Measurements from ENCODE around the gene TUBA4A.

TUBA4A gene

GRCh38 chr2:219229305-219230058, 24.2 kb downstream of the TUBA4A start, which contains the start of the genes ANKZF1 and ATG9A:
TSS of gene ANKZF1 (plus strand) at chr2:219229806. CDS start at chr2:219230258, 452 bp downstream.
TSS of gene ATG9A (minus strand) at chr2:219229636. CDS start at chr2:219228024, 1,612 bp downstream.
- no peak for TF ChIP-seq CTCF (IDR thresholded peaks at IDR 0.05; ENCODE audit: low read depth, low read length)
- peaks cover 7% of the 10 kb centered on the region for H3K4me1 ChIP-seq
- peaks cover 31% of the 10 kb centered on the region for H3K36me3 ChIP-seq
- H3K27me3 ChIP-seq = no peaks in the 10 kb centered on the region
- no peaks in the 10 kb centered on the region for H3K9me3 ChIP-seq
- peak within 1 kb of the TSS; percentile 74 for H3K4me3 ChIP-seq (ENCODE audit: low read depth, low read length)
- peak; percentile 99 for DNase-seq

- peaks cover 7% of the 10 kb centered on the region for H3K4me1 ChIP-seq
- peaks cover 33% of the 10 kb centered on the region for H3K36me3 ChIP-seq
- peak overlapping the region; percentile 74 for H3K4me3 ChIP-seq (ENCODE audit: low read depth, low read length)
- no peak for TF ChIP-seq CTCF (IDR thresholded peaks at IDR 0.05; ENCODE audit: low read depth, low read length)
- DNase-seq = no peak
- no peaks in the 10 kb centered on the region for H3K9me3 ChIP-seq
- no peaks in the 10 kb centered on the region for H3K27me3 ChIP-seq
Observed at GRCh38 chr2:219228911-219229304, 24.8 kb downstream of the TUBA4A start.

- H3K27me3 ChIP-seq = no peaks in the 10 kb centered on the region
- H3K9me3 ChIP-seq = no peaks in the 10 kb centered on the region
- peak overlapping the region; percentile 74 for H3K4me3 ChIP-seq (ENCODE audit: low read depth, low read length)
- H3K4me1 ChIP-seq = peaks cover 7% of the 10 kb centered on the region
- no peak for TF ChIP-seq CTCF (IDR thresholded peaks at IDR 0.05; ENCODE audit: low read depth, low read length)
- H3K36me3 ChIP-seq = peaks cover 38% of the 10 kb centered on the region
- no peak for DNase-seq
Observed at GRCh38 chr2:219228041-219228910, 25.4 kb downstream of the TUBA4A start.

GRCh38 chr2:219225350-219225749, 28.4 kb downstream of the TUBA4A start:
- DNase-seq = no peak
- peaks cover 7% of the 10 kb centered on the region for H3K4me1 ChIP-seq
- no peak for TF ChIP-seq CTCF (IDR thresholded peaks at IDR 0.05; ENCODE audit: low read depth, low read length)
- H3K9me3 ChIP-seq = no peaks in the 10 kb centered on the region
- no peak overlapping the region for H3K4me3 ChIP-seq (ENCODE audit: low read depth, low read length)
- H3K36me3 ChIP-seq = peaks cover 43% of the 10 kb centered on the region
- H3K27me3 ChIP-seq = no peaks in the 10 kb centered on the region

GRCh38 chr2:219223831-219224610, 29.7 kb downstream of the TUBA4A start:
- Histone ChIP-seq H3K4me3 (ENCODE audit: low read depth, low read length) (no peak overlapping the region), H3K9me3 (no peaks in the 10 kb centered on the region), H3K27me3 (no peaks in the 10 kb centered on the region), H3K36me3 (peaks cover 54% of the 10 kb centered on the region), H3K4me1 (peaks cover 11% of the 10 kb centered on the region)
- no peak for DNase-seq
- TF ChIP-seq CTCF (IDR thresholded peaks at IDR 0.05; ENCODE audit: low read depth, low read length) = no peak

Measured in BE2C (cell line).